AG04449 (cell line): ENCODE data around the gene CSH2.
"Not testable (repeated sequence)": the region's sequence is repeated elsewhere in the genome, so short reads cannot be mapped to it uniquely, and the experiment has no call there.

Experiments used
- CTCF ChIA-PET: fragments of 350-600 bp; formaldehyde crosslinking; extraction: SDS; loops from one replicate; lab custom pipeline; 2021; ENCODE audit warnings: antibody characterized with exemption; lab: Yijun Ruan, JAX
- POLR2A ChIA-PET: fragments of 400-600, 350-600 bp; formaldehyde crosslinking; extraction: SDS; loops from one replicate; lab custom pipeline; 2020; ENCODE audit warnings: antibody characterized with exemption, inconsistent platforms; lab: Yijun Ruan, JAX
- DNase-seq: peaks from one replicate; pipeline ENCODE4 v3.0.0-alpha.2; 2010; ENCODE audit warnings: low read depth, low spot score
- H3K4me3 ChIP-seq: 2 replicates; pipeline ENCODE4 v1.5.1; 2011; ENCODE audit warnings: low read depth, mild to moderate bottlenecking, control low read depth, low read length
- CTCF ChIP-seq: IDR thresholded peaks from one replicate; pipeline ENCODE4 v1.5.1; 2011; ENCODE audit warnings: mild to moderate bottlenecking, moderate library complexity, low read length, control low read depth, inconsistent platforms; ENCODE audit not compliant: insufficient read depth; ENCODE audit errors: missing control alignments

Gene CSH2

GRCh38 chr17:63869491-63870291, 3.8 kb downstream of the CSH2 start:
- H3K4me3 ChIP-seq, DNase-seq, POLR2A ChIA-PET: not testable (repeated sequence)
- CTCF ChIA-PET, result interaction anchor here (0.6 to 3.6 kb wide), 5 partner anchors 10 to 157 kb away, joined by 3 to 23 read pairs (median 5); partner anchors contain the start of gene GH2

- DNase-seq, POLR2A ChIA-PET: not testable (repeated sequence)
- CTCF ChIA-PET, result interaction anchor here (0.7 to 4.8 kb wide), 18 partner anchors 8 to 267 kb away, joined by 3 to 47 read pairs (median 6); partner anchors contain the start of genes GH1, GH2 and ICAM2
Observed at GRCh38 chr17:63866625-63867024, 6.9 kb downstream of the CSH2 start.

GRCh38 chr17:63859257-63859656, 14.2 kb downstream of the CSH2 start:
- ChIA-PET CTCF (interaction anchor here (1.7 to 4.9 kb wide), 5 partner anchors 8 to 19 kb away, joined by 6 to 35 read pairs (median 7); partner anchors contain the start of gene SMARCD2), POLR2A (interaction anchor here (0.6 kb wide), 1 partner anchor 16 kb away, joined by 7 read pairs; no protein-coding TSS in a partner anchor)
- H3K4me3 ChIP-seq, result no peak overlapping the region
- DNase-seq, result no peak
- no peak for TF ChIP-seq CTCF

More at GRCh38 chr17:63866625-63867024, 6.9 kb downstream of the CSH2 start:
- not testable (repeated sequence) for H3K4me3 ChIP-seq
- peak; percentile 17 for TF ChIP-seq CTCF

GRCh38 chr17:63856425-63856824, 17.1 kb downstream of the CSH2 start:
- CTCF ChIA-PET, result interaction anchor here (0.9 to 4.6 kb wide), 3 partner anchors 9 to 11 kb away, joined by 3 to 47 read pairs (median 3); no protein-coding TSS in a partner anchor
- POLR2A ChIA-PET, DNase-seq: not testable (repeated sequence)

GRCh38 chr17:63855185-63855584, 18.3 kb downstream of the CSH2 start:
- no peak overlapping the region for H3K4me3 ChIP-seq
- ChIA-PET CTCF (interaction anchor here (1.3 to 4.6 kb wide), 2 partner anchors 10 to 11 kb away, joined by 3 to 47 read pairs; no protein-coding TSS in a partner anchor), POLR2A (no interaction called here)
- TF ChIP-seq CTCF, result no peak
- no peak for DNase-seq

More at GRCh38 chr17:63856425-63856824, 17.1 kb downstream of the CSH2 start:
- H3K4me3 ChIP-seq, result not testable (repeated sequence)

GRCh38 chr17:63854709-63855108, 18.8 kb downstream of the CSH2 start:
- ChIA-PET CTCF (interaction anchor here (1.3 to 4.6 kb wide), 2 partner anchors 10 to 11 kb away, joined by 3 to 47 read pairs; no protein-coding TSS in a partner anchor), POLR2A (no interaction called here)
- H3K4me3 ChIP-seq, result no peak overlapping the region
- no peak for TF ChIP-seq CTCF
- no peak for DNase-seq

GRCh38 chr17:63853260-63853659, 20.2 kb downstream of the CSH2 start:
- TF ChIP-seq CTCF, result no peak
- ChIA-PET CTCF (interaction anchor here (1.0 to 4.6 kb wide), 2 partner anchors 13 to 25 kb away, joined by 3 to 47 read pairs; no protein-coding TSS in a partner anchor), POLR2A (no interaction called here)
- no peak overlapping the region for H3K4me3 ChIP-seq
- no peak for DNase-seq
